GM12892 (cell line): ENCODE results near the gene VARS2.

Experiments
- DNase-seq: peaks from one replicate; pipeline ENCODE4 v3.0.0; 2011; ENCODE audit not compliant: insufficient read length
- FAIRE-seq: peaks from 2 replicates; lab custom pipeline; 2011; peaks lifted over from hg19 to GRCh38; lab: Jason Lieb, UNC
- POLR2A ChIP-seq: IDR thresholded peaks from 2 replicates; pipeline ENCODE4 v1.6.1; 2011; ENCODE audit warnings: low read depth, low read length, control low read depth
- POLR2AphosphoS5 ChIP-seq: IDR thresholded peaks from 2 replicates; pipeline ENCODE4 v1.6.1; 2011; ENCODE audit warnings: low read depth, low read length, control low read depth
- TAF1 ChIP-seq: IDR thresholded peaks from 2 replicates; pipeline ENCODE4 v1.6.1; 2011; ENCODE audit warnings: low read depth, mild to moderate bottlenecking, control low read depth, low read length, borderline replicate concordance

Gene VARS2

GRCh38 chr6:30945281-30945680, 31.2 kb downstream of the VARS2 start:
- DNase-seq = no peak
- TF ChIP-seq POLR2AphosphoS5 = no peak
- TF ChIP-seq TAF1 = no peak
- TF ChIP-seq POLR2A = no peak
- FAIRE-seq = no peak

GRCh38 chr6:30947231-30947630, 33.2 kb downstream of the VARS2 start:
- FAIRE-seq (no peak), DNase-seq (no peak)
- TF ChIP-seq POLR2A (no peak), POLR2AphosphoS5 (no peak), TAF1 (no peak)

GRCh38 chr6:30948811-30949210, 34.8 kb downstream of the VARS2 start:
- DNase-seq (no peak), FAIRE-seq (no peak)
- TF ChIP-seq TAF1 (no peak), POLR2AphosphoS5 (no peak), POLR2A (no peak)

GRCh38 chr6:30951907-30952469, 38.0 kb downstream of the VARS2 start:
- TF ChIP-seq TAF1 = no peak
- TF ChIP-seq POLR2AphosphoS5 = no peak
- TF ChIP-seq POLR2A = no peak
- no peak for FAIRE-seq

GRCh38 chr6:30954631-30955366, 40.8 kb downstream of the VARS2 start:
- DNase-seq (no peak), FAIRE-seq (no peak)
- no peak for TF ChIP-seq POLR2A
- TF ChIP-seq POLR2AphosphoS5 = no peak
- TF ChIP-seq TAF1 = no peak

More at GRCh38 chr6:30951907-30952469, 38.0 kb downstream of the VARS2 start:
- DNase-seq = no peak

GRCh38 chr6:30955367-30956042, 41.5 kb downstream of the VARS2 start:
- FAIRE-seq (peak; percentile 76), DNase-seq (peak; percentile 75)
- TF ChIP-seq POLR2A (peak; percentile 70; the same call in 1 of the 2 replicates), TAF1 (peak; percentile 99), POLR2AphosphoS5 (peak; percentile 49; the same call in 1 of the 2 replicates)

GRCh38 chr6:30957716-30958115, 43.7 kb downstream of the VARS2 start:
- FAIRE-seq = no peak

GRCh38 chr6:30960907-30961673, 47.1 kb downstream of the VARS2 start:
- TF ChIP-seq POLR2A (no peak), POLR2AphosphoS5 (no peak), TAF1 (no peak)
- no peak for FAIRE-seq
- DNase-seq = no peak

More at GRCh38 chr6:30957716-30958115, 43.7 kb downstream of the VARS2 start:
- no peak for DNase-seq
- no peak for TF ChIP-seq POLR2A
- no peak for TF ChIP-seq POLR2AphosphoS5
- no peak for TF ChIP-seq TAF1

GRCh38 chr6:30962716-30963115, 48.7 kb downstream of the VARS2 start:
- DNase-seq (no peak), FAIRE-seq (no peak)
- TF ChIP-seq POLR2AphosphoS5 (no peak), TAF1 (no peak), POLR2A (no peak)

GRCh38 chr6:30963641-30964040, 49.6 kb downstream of the VARS2 start:
- FAIRE-seq (no peak), DNase-seq (no peak)
- TF ChIP-seq POLR2A = no peak
- TF ChIP-seq TAF1 = no peak
- no peak for TF ChIP-seq POLR2AphosphoS5

GRCh38 chr6:30964075-30964474, 50.0 kb downstream of the VARS2 start:
- no peak for FAIRE-seq
- no peak for DNase-seq
- TF ChIP-seq TAF1 (no peak), POLR2AphosphoS5 (no peak), POLR2A (no peak)
